Amygdala (tissue), 56 donors: Measurements from ENCODE around the gene OXER1.

ENCODE experiments used
- DNase-seq, 56 donors: peaks; one replicate each; lab custom pipeline; 2025; lab: John Stamatoyannopoulos, UW

Gene OXER1

GRCh38 chr2:42714686-42715085 is 49.2 kb downstream of the OXER1 start:
- no peak for DNase-seq

GRCh38 chr2:42713920-42714319 is 50.0 kb downstream of the OXER1 start:
- no peak for DNase-seq

- DNase-seq: no peak
Observed at GRCh38 chr2:42712934-42713333, 51.0 kb downstream of the OXER1 start.
